HS-27A (cell line): ENCODE data around the gene ZNF506.
"Not testable (repeated sequence)": the region's sequence is repeated elsewhere in the genome, so short reads cannot be mapped to it uniquely, and the experiment has no call there.

Experiments used
- DNase-seq: peaks from one replicate; pipeline ENCODE4 v3.0.0-alpha.2; 2012; ENCODE audit warnings: low read depth, missing footprints

ZNF506 gene

GRCh38 chr19:19745496-19746285 is 75.9 kb downstream of the ZNF506 start:
- DNase-seq, result no peak

- DNase-seq, result no peak
Measured at GRCh38 chr19:19744641-19745040, 76.9 kb downstream of the ZNF506 start.

- DNase-seq, result not testable (repeated sequence)
Measured at GRCh38 chr19:19743921-19744320, 77.6 kb downstream of the ZNF506 start.

GRCh38 chr19:19743176-19743575 is 78.4 kb downstream of the ZNF506 start:
- no peak for DNase-seq

- DNase-seq, result no peak
Measured at GRCh38 chr19:19742773-19743172, 78.8 kb downstream of the ZNF506 start.
